Measurements from ENCODE around the gene TBXAS1. TPM values are rescaled to one million over a fixed set of nuclear protein-coding genes. Genes with fewer than 3 reads are reported as not detected.
A peak's percentile ranks its signal among the peaks of the same experiment; 100 is the strongest.

TBXAS1 gene
- total RNA-seq, 1 experiment from 2014 or later, result 2.3 TPM

- ChIA-PET POLR2A (no interaction called here), CTCF (interaction anchor here (0.7 to 1.6 kb wide), 3 partner anchors 138 to 356 kb away, joined by 3 to 4 read pairs (median 4); no protein-coding TSS in a partner anchor)
- H3K9me3 Mint-ChIP-seq, result no peaks in the 10 kb centered on the region
- TF ChIP-seq GTF2I (CRISPR knock-in tag; conservative IDR thresholded peaks at IDR 0.05), result peak; percentile 47; the same call in 1 of the 2 replicates
- no peak for TF ChIP-seq ELF4 (CRISPR knock-in tag; IDR thresholded peaks at IDR 0.05; ENCODE audit: low read depth)
- H3K4me3 Mint-ChIP-seq, result no peak overlapping the region
- H3K27me3 Mint-ChIP-seq (ENCODE audit: low read depth), result peaks cover 18% of the 10 kb centered on the region
- DNase-seq (ENCODE audit: low spot score), result no peak
- ATAC-seq, result no peak; the same call in 1 of the 2 replicates
- peaks cover 73% of the 10 kb centered on the region for H3K4me1 Mint-ChIP-seq
- H3K27ac Mint-ChIP-seq, result no peak overlapping the region
- no peaks in the 10 kb centered on the region for H3K36me3 Mint-ChIP-seq
Observed at GRCh38 chr7:139974179-139974811, 145.2 kb downstream of the TBXAS1 start.

DNA sequence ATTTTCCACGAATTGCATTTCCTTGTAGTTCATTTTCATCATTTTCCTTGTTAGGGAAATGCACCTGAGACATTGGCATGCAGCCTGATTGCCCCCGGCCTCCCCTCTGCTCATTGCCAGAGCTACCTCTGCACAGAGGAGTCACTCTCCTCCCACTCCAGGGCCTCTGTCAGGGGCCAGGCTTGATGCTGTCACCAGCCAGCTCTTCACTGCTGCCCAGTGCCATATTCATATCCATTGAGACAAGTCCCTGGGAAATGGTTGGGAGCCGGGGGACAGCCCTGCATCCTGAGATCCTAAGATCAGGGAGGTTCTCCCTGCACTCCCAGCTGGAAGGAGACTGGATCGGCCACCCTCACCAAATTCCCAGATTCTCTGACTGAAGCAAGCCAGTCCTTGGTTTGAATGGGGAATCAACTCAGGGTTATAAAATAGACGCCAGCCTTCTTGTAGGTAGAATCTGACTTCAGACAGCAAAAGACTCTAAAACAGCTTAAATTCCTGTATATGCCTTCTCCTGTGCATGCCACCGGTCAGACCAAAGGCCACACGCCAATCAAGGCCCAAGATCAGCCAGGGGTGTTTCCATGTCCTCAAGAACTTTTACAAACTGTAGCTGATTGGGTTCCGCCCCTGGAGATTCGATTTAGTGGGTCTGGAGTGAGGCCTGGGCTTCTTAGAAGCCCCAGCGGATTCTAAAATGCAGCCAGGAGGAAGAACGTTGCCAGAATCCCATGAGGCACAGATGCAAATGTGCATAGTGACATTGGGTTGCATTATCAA, 147.2 kb downstream of the TBXAS1 start:
- DNase-seq (ENCODE audit: low spot score), result no peak
- ChIA-PET POLR2A (no interaction called here), CTCF (interaction anchor here (0.5 to 1.0 kb wide), 2 partner anchors 26 to 266 kb away, joined by 3 read pairs; no protein-coding TSS in a partner anchor)
- Mint-ChIP-seq H3K9me3 (no peaks in the 10 kb centered on the region), H3K36me3 (no peaks in the 10 kb centered on the region), H3K4me1 (peaks cover 71% of the 10 kb centered on the region), H3K27me3 (ENCODE audit: low read depth) (peaks cover 10% of the 10 kb centered on the region), H3K27ac (no peak overlapping the region), H3K4me3 (no peak overlapping the region)
- no peak for ATAC-seq
- TF ChIP-seq MYBL2 (CRISPR knock-in tag; IDR thresholded peaks at IDR 0.05) (no peak), RELA (CRISPR knock-in tag; IDR thresholded peaks at IDR 0.05; ENCODE audit: borderline replicate concordance) (no peak), GRHL2 (CRISPR knock-in tag; IDR thresholded peaks at IDR 0.05; ENCODE audit: insufficient replicate concordance, severe bottlenecking) (no peak), ZNF219 (CRISPR knock-in tag; IDR thresholded peaks at IDR 0.05; ENCODE audit: borderline replicate concordance) (no peak), OVOL2 (CRISPR knock-in tag; IDR thresholded peaks at IDR 0.05; ENCODE audit: borderline replicate concordance) (no peak), ZNF121 (CRISPR knock-in tag; IDR thresholded peaks at IDR 0.05) (no peak)
- TF ChIP-seq, protein P1, sequence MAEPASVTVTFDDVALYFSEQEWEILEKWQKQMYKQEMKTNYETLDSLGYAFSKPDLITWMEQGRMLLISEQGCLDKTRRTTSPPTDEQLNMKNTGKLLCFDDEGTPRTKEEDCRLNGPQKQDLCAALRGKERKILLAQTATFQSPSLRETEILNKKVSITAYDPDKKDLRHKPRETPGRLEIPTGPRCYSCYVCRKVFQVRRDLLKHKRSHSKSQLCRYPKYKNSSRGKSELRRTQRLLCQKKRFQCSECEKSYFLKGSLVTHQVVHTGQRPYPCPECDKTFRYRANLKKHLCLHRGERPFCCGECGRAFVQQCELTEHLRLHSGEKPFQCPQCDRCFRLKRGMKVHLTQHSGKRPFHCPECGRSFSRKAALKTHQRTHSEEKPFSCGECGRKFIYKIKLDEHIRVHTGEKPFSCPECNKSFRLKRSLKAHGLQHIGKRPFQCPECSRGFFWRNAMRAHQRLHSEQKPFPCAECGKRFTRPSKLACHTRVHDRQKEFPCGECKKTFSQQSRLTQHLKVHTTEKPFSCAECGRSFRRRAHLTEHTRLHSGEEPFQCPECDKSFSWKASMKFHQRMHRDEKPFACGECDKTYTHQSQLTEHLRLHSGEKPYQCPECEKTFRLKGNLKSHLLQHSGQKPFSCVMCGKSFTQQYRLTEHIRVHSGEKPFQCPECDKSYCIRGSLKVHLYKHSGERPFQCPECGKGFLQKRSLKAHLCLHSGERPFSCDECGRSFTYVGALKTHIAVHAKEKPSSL (CRISPR knock-in tag; conservative IDR thresholded peaks at IDR 0.05), result no peak

GRCh38 chr7:139976838-139977656, 148.0 kb downstream of the TBXAS1 start:
- peaks cover 10% of the 10 kb centered on the region for H3K27me3 Mint-ChIP-seq (ENCODE audit: low read depth)
- H3K9me3 Mint-ChIP-seq, result no peaks in the 10 kb centered on the region
- no peaks in the 10 kb centered on the region for H3K36me3 Mint-ChIP-seq
- no peak overlapping the region for H3K4me3 Mint-ChIP-seq
- H3K4me1 Mint-ChIP-seq, result peaks cover 68% of the 10 kb centered on the region
- ChIA-PET CTCF (no interaction called here), POLR2A (no interaction called here)
- DNase-seq (ENCODE audit: low spot score), result no peak
- ATAC-seq, result no peak
- no peak overlapping the region for H3K27ac Mint-ChIP-seq
- TF ChIP-seq ZNF317 (CRISPR knock-in tag; IDR thresholded peaks at IDR 0.05; ENCODE audit: borderline replicate concordance, low read depth), result no peak
- TF ChIP-seq ZNF423 (CRISPR knock-in tag; IDR thresholded peaks at IDR 0.05), result no peak
- TF ChIP-seq E2F5 (CRISPR knock-in tag; IDR thresholded peaks at IDR 0.05), result no peak
- TF ChIP-seq PRRX2 (CRISPR knock-in tag; IDR thresholded peaks at IDR 0.05), result no peak
- TF ChIP-seq, protein P1 (CRISPR knock-in tag; conservative IDR thresholded peaks at IDR 0.05), result no peak
- TF ChIP-seq ZNF121 (CRISPR knock-in tag; IDR thresholded peaks at IDR 0.05), result no peak
- no peak for TF ChIP-seq ZNF396 (CRISPR knock-in tag; IDR thresholded peaks at IDR 0.05; ENCODE audit: borderline replicate concordance)
- TF ChIP-seq PRDM15 (CRISPR knock-in tag; IDR thresholded peaks at IDR 0.05), result no peak
- no peak for TF ChIP-seq JAZF1 (CRISPR knock-in tag; IDR thresholded peaks at IDR 0.05)
- no peak for TF ChIP-seq ZBTB21 (CRISPR knock-in tag; IDR thresholded peaks at IDR 0.05; ENCODE audit: borderline replicate concordance)

All from WTC11 (cell line).